Esophagus muscularis mucosa (tissue), 4 donors: ENCODE results near the gene SNRPE. TPM values are rescaled to one million over a fixed set of nuclear protein-coding genes. Genes with fewer than 3 reads are reported as not detected.
A peak's percentile ranks its signal among the peaks of the same experiment; 100 is the strongest.
"Not testable (repeated sequence)": the region's sequence is repeated elsewhere in the genome, so short reads cannot be mapped to it uniquely, and the experiment has no call there.

Experiments used
- DNase-seq: peaks from one replicate; pipeline ENCODE4 v3.0.0-alpha.2; 2017; ENCODE audit errors: extremely low spot score
- H3K27ac ChIP-seq, 4 donors: fragments of 200-600 bp; sonication (generic); replicated peaks in 1 of 4; 1 replicate in 3 of 4; 2 replicates in 1 of 4; pipeline ENCODE4 v1.5.1; 2016 to 2019; ENCODE audit warnings: mild to moderate bottlenecking in 1 of 4
- H3K27me3 ChIP-seq, 4 donors: fragments of 200-600 bp; sonication (generic); one replicate each; pipeline versions ENCODE4 v1.5.1 to v1.6.0; 2016 to 2019
- H3K36me3 ChIP-seq, 4 donors: fragments of 200-600 bp; sonication (generic); one replicate each; pipeline ENCODE4 v1.5.1; 2016 to 2019
- H3K4me1 ChIP-seq, 4 donors: fragments of 200-600 bp; sonication (generic); one replicate each; pipeline ENCODE4 v1.5.1; 2016 to 2019
- H3K4me3 ChIP-seq, 4 donors: fragments of 200-600 bp; sonication (generic); 1 replicate in 2 of 4; 2 replicates in 2 of 4; pipeline ENCODE4 v1.5.1; 2016 to 2019; ENCODE audit warnings: mild to moderate bottlenecking in 4 of 4, moderate library complexity in 1 of 4
- H3K9me3 ChIP-seq, 4 donors: fragments of 200-600 bp; sonication (generic); 1 replicate in 3 of 4; 2 replicates in 1 of 4; pipeline ENCODE4 v1.5.1; 2016 to 2019
- EP300 ChIP-seq: sonication (generic); formaldehyde crosslinking; IDR thresholded peaks from one replicate; pipeline ENCODE4 v1.6.1; 2017; ENCODE audit warnings: antibody characterized with exemption
- POLR2A ChIP-seq: fragments of 450-650 bp; IDR thresholded peaks from one replicate; pipeline ENCODE4 v1.6.1; 2017; ENCODE audit warnings: antibody characterized with exemption, moderate library complexity, mild to moderate bottlenecking, low read depth
- POLR2AphosphoS5 ChIP-seq, 2 donors: sonication (generic); formaldehyde crosslinking; IDR thresholded peaks; one replicate each; pipeline ENCODE4 v1.6.1; 2017; ENCODE audit warnings: antibody characterized with exemption in 2 of 2
- WGBS: methylation state at CpG from one replicate; pipeline ENCODE4 v1.1.5; 2018; 5-methylcytosine and 5-hydroxymethylcytosine counted together
- intact Hi-C: fragments of 100-400 bp; cut with DNase I; formaldehyde crosslinking; loops from one replicate; pipeline ENCODE4 v1.15.1; 2023
- total RNA-seq, 4 donors: library from RNA; depleted of rRNA; stranded (reverse); fragments of >200 nt; gene quantifications; one replicate each; pipeline versions ENCODE4 v1.1.0 to v1.2.1, GENCODE V29; 2016
- TF ChIP-seq, protein P1 (sequence below), 3 experiments: fragments of 200-600 bp in 2 of 3; fragments of 450-650 bp in 1 of 3; sonication (generic) in 2 of 3; IDR thresholded peaks; one replicate each; pipeline ENCODE4 v1.5.1; 2017 to 2019; ENCODE audit warnings: antibody characterized with exemption in 3 of 3, mild to moderate bottlenecking in 2 of 3, moderate library complexity in 1 of 3

The SNRPE gene
- total RNA-seq, 4 donors from 2014 or later: 19.0 to 45.7 (median 35.1) TPM

GRCh38 chr1:203826175-203826574, 35.2 kb upstream of the SNRPE start:
- H3K36me3 ChIP-seq: peaks cover 40 to 87% (median 73%) of the 10 kb centered on the region in 4 donors
- DNase-seq: no peak
- TF ChIP-seq POLR2AphosphoS5 (IDR thresholded peaks at IDR 0.05) (no peak), EP300 (no peak), POLR2A (no peak)
- TF ChIP-seq, protein P1, sequence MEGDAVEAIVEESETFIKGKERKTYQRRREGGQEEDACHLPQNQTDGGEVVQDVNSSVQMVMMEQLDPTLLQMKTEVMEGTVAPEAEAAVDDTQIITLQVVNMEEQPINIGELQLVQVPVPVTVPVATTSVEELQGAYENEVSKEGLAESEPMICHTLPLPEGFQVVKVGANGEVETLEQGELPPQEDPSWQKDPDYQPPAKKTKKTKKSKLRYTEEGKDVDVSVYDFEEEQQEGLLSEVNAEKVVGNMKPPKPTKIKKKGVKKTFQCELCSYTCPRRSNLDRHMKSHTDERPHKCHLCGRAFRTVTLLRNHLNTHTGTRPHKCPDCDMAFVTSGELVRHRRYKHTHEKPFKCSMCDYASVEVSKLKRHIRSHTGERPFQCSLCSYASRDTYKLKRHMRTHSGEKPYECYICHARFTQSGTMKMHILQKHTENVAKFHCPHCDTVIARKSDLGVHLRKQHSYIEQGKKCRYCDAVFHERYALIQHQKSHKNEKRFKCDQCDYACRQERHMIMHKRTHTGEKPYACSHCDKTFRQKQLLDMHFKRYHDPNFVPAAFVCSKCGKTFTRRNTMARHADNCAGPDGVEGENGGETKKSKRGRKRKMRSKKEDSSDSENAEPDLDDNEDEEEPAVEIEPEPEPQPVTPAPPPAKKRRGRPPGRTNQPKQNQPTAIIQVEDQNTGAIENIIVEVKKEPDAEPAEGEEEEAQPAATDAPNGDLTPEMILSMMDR (IDR thresholded peaks at IDR 0.05): no peak
- no peak overlapping the region for H3K4me3 ChIP-seq
- 87% methylated on average over 2 of the region's 2 CpGs for WGBS
- H3K27ac ChIP-seq: no peak overlapping the region
- intact Hi-C loops: no loop called here
- H3K4me1 ChIP-seq: peaks cover 0 to 12% (median 7%) of the 10 kb centered on the region in 4 donors
- no peaks in the 10 kb centered on the region for H3K9me3 ChIP-seq
- no peaks in the 10 kb centered on the region for H3K27me3 ChIP-seq

GRCh38 chr1:203828002-203828401, 33.4 kb upstream of the SNRPE start:
- H3K27ac ChIP-seq: no peak overlapping the region
- H3K4me3 ChIP-seq: no peak overlapping the region
- intact Hi-C loops: no loop called here
- H3K9me3 ChIP-seq: no peaks in the 10 kb centered on the region
- WGBS: 67% methylated on average over 5 of the region's 5 CpGs
- peaks cover 0 to 12% (median 7%) of the 10 kb centered on the region in 4 donors for H3K4me1 ChIP-seq
- DNase-seq: no peak
- H3K36me3 ChIP-seq: peaks cover 49 to 87% (median 74%) of the 10 kb centered on the region in 4 donors
- no peaks in the 10 kb centered on the region for H3K27me3 ChIP-seq
- no peak for TF ChIP-seq EP300
- no peak for TF ChIP-seq POLR2A
- TF ChIP-seq, protein P1 (IDR thresholded peaks at IDR 0.05): no peak
- TF ChIP-seq POLR2AphosphoS5 (IDR thresholded peaks at IDR 0.05): no peak

- DNase-seq: no peak
- no peaks in the 10 kb centered on the region for H3K27me3 ChIP-seq
- H3K9me3 ChIP-seq: no peaks in the 10 kb centered on the region
- WGBS: 44% methylated on average over 1 of the region's 1 CpG
- H3K4me3 ChIP-seq: no peak overlapping the region
- H3K36me3 ChIP-seq: peaks cover 52 to 87% (median 75%) of the 10 kb centered on the region in 4 donors
- intact Hi-C loops: no loop called here
- H3K27ac ChIP-seq: peak overlapping the region in 2 of 4 donors; percentile 20 to 25
- H3K4me1 ChIP-seq: peaks cover 0 to 10% (median 6%) of the 10 kb centered on the region in 4 donors
- TF ChIP-seq EP300 (no peak), POLR2A (no peak), POLR2AphosphoS5 (IDR thresholded peaks at IDR 0.05) (no peak)
- TF ChIP-seq, protein P1 (IDR thresholded peaks at IDR 0.05): no peak
Measured at GRCh38 chr1:203828503-203828902, 32.9 kb upstream of the SNRPE start.

DNA sequence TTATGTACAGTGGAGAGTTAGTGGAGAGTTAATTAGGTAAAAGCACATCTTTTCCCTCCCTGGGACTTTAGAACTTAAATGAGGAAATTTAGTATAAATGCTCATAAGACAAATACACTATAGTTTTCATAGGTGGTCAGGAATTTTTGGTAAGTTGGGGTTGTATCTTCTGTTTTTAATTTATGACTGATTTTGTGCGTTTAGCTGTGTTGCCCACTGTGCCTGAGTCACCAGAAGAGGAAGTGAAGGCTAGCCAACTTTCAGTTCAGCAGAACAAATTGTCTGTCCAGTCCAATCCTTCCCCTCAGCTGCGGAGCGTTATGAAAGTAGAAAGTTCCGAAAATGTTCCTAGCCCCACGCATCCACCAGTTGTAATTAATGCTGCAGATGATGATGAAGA, 32.2 kb upstream of the SNRPE start:
- DNase-seq, intact Hi-C loops, H3K27me3 ChIP-seq, H3K4me3 ChIP-seq, H3K9me3 ChIP-seq: not testable (repeated sequence)
- peaks cover 0 to 10% (median 5%) of the 10 kb centered on the region in 4 donors for H3K4me1 ChIP-seq
- H3K36me3 ChIP-seq: peaks cover 54 to 87% (median 77%) of the 10 kb centered on the region in 4 donors
- 62% methylated on average over 5 of the region's 5 CpGs for WGBS
- TF ChIP-seq POLR2AphosphoS5 (IDR thresholded peaks at IDR 0.05): peak in 1 of 2 donors; percentile 24
- H3K27ac ChIP-seq: peak overlapping the region in 2 of 4 donors; percentile 20 to 25

DNA sequence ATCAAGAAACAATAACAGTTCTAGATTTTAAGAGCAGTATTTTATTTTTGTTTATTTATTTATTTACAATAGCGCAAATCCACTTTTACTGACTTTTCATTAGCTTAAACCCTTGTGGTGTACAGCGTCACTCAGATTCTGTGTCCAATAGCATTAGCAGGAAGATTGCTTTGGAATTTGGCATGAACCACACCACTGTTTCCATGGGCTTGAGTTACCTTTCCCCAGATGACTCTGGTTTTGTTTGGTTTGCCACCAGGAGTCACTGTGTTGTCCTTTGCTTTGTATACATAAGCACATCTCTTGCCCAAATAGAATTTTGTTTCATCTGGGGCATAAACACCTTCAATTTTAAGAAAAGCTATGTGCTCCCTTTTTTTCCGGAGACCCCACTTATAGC, 25.9 kb upstream of the SNRPE start:
- peaks cover 0 to 11% (median 5%) of the 10 kb centered on the region in 4 donors for H3K4me1 ChIP-seq
- DNase-seq: no peak
- H3K9me3 ChIP-seq: no peaks in the 10 kb centered on the region
- H3K27me3 ChIP-seq: no peaks in the 10 kb centered on the region
- 94% methylated on average over 3 of the region's 3 CpGs for WGBS
- intact Hi-C loops: no loop called here
- H3K27ac ChIP-seq: no peak overlapping the region
- no peak overlapping the region for H3K4me3 ChIP-seq
- peaks cover 74 to 100% (median 94%) of the 10 kb centered on the region in 4 donors for H3K36me3 ChIP-seq
- TF ChIP-seq, protein P1 (IDR thresholded peaks at IDR 0.05): no peak
- TF ChIP-seq POLR2A: no peak
- TF ChIP-seq EP300: no peak
- no peak for TF ChIP-seq POLR2AphosphoS5 (IDR thresholded peaks at IDR 0.05)
